Natural killer cell (primary cell): ENCODE measurements around the gene LCE1D. TPM values are rescaled to one million over a fixed set of nuclear protein-coding genes. Genes with fewer than 3 reads are reported as not detected.

Experiments used
- ATAC-seq, 3 donors: fragments of 150-1000 bp in 2 of 3; fragments of 200-7000 bp in 1 of 3; cut with Tn5 transposase; 1 replicate in 1 of 3; 2 replicates in 2 of 3; pipeline ENCODE4 v1.10.0; 2021; ENCODE audit warnings: mild to moderate bottlenecking in 2 of 3, moderate library complexity in 2 of 3
- DNase-seq, 2 donors: peaks; one replicate each; pipeline versions ENCODE4 v3.0.0 to v3.0.0-alpha.2; 2013 to 2021; ENCODE audit warnings: mixed read lengths in 1 of 2
- H3K27ac ChIP-seq: one replicate; pipeline ENCODE4 v1.5.1; 2013; ENCODE audit warnings: mild to moderate bottlenecking, low read length
- H3K27me3 ChIP-seq: one replicate; pipeline ENCODE4 v1.6.1; 2013; ENCODE audit warnings: low read length; ENCODE audit not compliant: control insufficient read depth, insufficient read depth
- H3K36me3 ChIP-seq: one replicate; pipeline ENCODE4 v1.6.1; 2013; ENCODE audit warnings: low read length; ENCODE audit not compliant: control insufficient read depth, insufficient read depth
- H3K4me1 ChIP-seq: one replicate; pipeline ENCODE4 v1.6.1; 2013; ENCODE audit warnings: low read length; ENCODE audit not compliant: control insufficient read depth, insufficient read depth
- H3K4me3 ChIP-seq: one replicate; pipeline ENCODE4 v1.5.1; 2013; ENCODE audit warnings: low read length
- H3K9me3 ChIP-seq: one replicate; pipeline ENCODE4 v1.6.1; 2013; ENCODE audit warnings: low read length; ENCODE audit not compliant: control insufficient read depth, insufficient read depth
- H3K27ac Mint-ChIP-seq, 2 donors: one replicate each; pipeline ENCODE4 v1.8.0; 2022; ENCODE audit warnings: mild to moderate bottlenecking in 2 of 2, mixed read lengths in 2 of 2, moderate library complexity in 1 of 2
- H3K27me3 Mint-ChIP-seq, 2 donors: one replicate each; pipeline ENCODE4 v1.8.0; 2022; ENCODE audit warnings: low read depth in 2 of 2, mixed read lengths in 2 of 2
- H3K36me3 Mint-ChIP-seq: one replicate; pipeline ENCODE4 v1.8.0; 2022; ENCODE audit warnings: mixed read lengths
- H3K4me1 Mint-ChIP-seq, 2 donors: one replicate each; pipeline ENCODE4 v1.8.0; 2022; ENCODE audit warnings: mixed read lengths in 2 of 2
- H3K4me3 Mint-ChIP-seq: one replicate; pipeline ENCODE4 v1.8.0; 2022; ENCODE audit warnings: mild to moderate bottlenecking, moderate library complexity, mixed read lengths
- H3K9me3 Mint-ChIP-seq, 2 donors: one replicate each; pipeline ENCODE4 v1.8.0; 2022; ENCODE audit warnings: mixed read lengths in 2 of 2
- CTCF ChIP-seq: fragments of 200-600 bp; IDR thresholded peaks from one replicate; pipeline ENCODE4 v1.8.0; 2022; ENCODE audit warnings: antibody characterized with exemption
- WGBS: methylation state at CpG from one replicate; pipeline ENCODE4 v1.1.7; 2013; ENCODE audit warnings: missing lambda C conversion rate; ENCODE audit not compliant: insufficient coverage; 5-methylcytosine and 5-hydroxymethylcytosine counted together
- intact Hi-C: fragments of 100-400 bp; cut with micrococcal nuclease; formaldehyde crosslinking; loops from one replicate; pipeline ENCODE4 v1.14.2; 2022
- total RNA-seq, 4 donors: library from RNA; stranded (reverse); fragments of 120-200 nt in 1 of 4; gene quantifications; one replicate each; pipeline versions ENCODE4 v1.2.3 to v1.2.4, GENCODE V29; 2013 to 2022

LCE1D gene
- total RNA-seq, 3 donors from 2014 or later (not counting 1 experiment from before 2014, with no cell fraction given) = not detected

DNA sequence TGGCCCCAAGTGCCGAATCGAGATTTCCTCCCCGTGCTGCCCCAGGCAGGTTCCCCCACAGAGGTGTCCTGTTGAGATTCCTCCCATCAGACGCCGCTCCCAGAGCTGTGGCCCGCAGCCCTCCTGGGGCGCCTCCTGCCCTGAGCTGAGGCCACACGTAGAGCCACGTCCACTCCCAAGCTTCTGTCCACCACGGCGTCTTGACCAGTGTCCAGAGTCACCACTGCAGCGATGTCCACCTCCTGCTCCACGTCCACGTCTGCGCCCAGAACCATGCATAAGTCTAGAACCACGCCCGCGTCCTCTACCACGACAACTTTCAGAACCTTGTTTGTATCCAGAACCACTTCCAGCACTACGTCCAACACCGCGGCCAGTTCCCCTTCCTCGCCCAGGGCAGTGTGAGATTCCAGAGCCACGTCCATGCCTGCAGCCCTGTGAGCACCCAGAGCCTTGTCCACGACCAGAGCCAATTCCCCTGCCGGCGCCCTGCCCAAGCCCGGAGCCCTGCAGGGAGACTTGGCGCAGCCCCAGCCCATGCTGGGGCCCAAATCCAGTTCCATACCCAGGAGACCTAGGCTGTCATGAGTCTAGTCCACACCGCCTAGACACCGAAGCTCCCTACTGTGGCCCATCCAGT, 35.9 kb upstream of the LCE1D start:
- Mint-ChIP-seq H3K27me3 (peaks cover 15 to 21% of the 10 kb centered on the region in 2 donors), H3K9me3 (no peaks in the 10 kb centered on the region), H3K4me1 (no peaks in the 10 kb centered on the region), H3K36me3 (no peaks in the 10 kb centered on the region), H3K4me3 (no peak overlapping the region), H3K27ac (no peak overlapping the region)
- ATAC-seq = no peak
- Histone ChIP-seq H3K27me3 (peaks cover 2% of the 10 kb centered on the region), H3K4me3 (no peak overlapping the region), H3K4me1 (no peaks in the 10 kb centered on the region), H3K36me3 (no peaks in the 10 kb centered on the region), H3K27ac (no peak overlapping the region), H3K9me3 (no peaks in the 10 kb centered on the region)
- no peak for TF ChIP-seq CTCF
- intact Hi-C loops = no loop called here
- WGBS = 90% methylated on average over 31 of the region's 31 CpGs
- no peak for DNase-seq

- Histone ChIP-seq H3K4me1 (no peaks in the 10 kb centered on the region), H3K27ac (no peak overlapping the region), H3K9me3 (no peaks in the 10 kb centered on the region), H3K4me3 (no peak overlapping the region), H3K27me3 (no peaks in the 10 kb centered on the region), H3K36me3 (no peaks in the 10 kb centered on the region)
- H3K4me3 Mint-ChIP-seq = no peak overlapping the region
- intact Hi-C loops = no loop called here
- no peak for DNase-seq
- H3K36me3 Mint-ChIP-seq = no peaks in the 10 kb centered on the region
- ATAC-seq = no peak
- H3K27me3 Mint-ChIP-seq = peaks cover 9 to 15% of the 10 kb centered on the region in 2 donors
- H3K27ac Mint-ChIP-seq = no peak overlapping the region
- no peak for TF ChIP-seq CTCF
- no peaks in the 10 kb centered on the region for H3K4me1 Mint-ChIP-seq
- WGBS = 86% methylated on average over 3 of the region's 3 CpGs
- no peaks in the 10 kb centered on the region for H3K9me3 Mint-ChIP-seq
Measured at GRCh38 chr1:152761609-152762213, 34.8 kb upstream of the LCE1D start.

DNA sequence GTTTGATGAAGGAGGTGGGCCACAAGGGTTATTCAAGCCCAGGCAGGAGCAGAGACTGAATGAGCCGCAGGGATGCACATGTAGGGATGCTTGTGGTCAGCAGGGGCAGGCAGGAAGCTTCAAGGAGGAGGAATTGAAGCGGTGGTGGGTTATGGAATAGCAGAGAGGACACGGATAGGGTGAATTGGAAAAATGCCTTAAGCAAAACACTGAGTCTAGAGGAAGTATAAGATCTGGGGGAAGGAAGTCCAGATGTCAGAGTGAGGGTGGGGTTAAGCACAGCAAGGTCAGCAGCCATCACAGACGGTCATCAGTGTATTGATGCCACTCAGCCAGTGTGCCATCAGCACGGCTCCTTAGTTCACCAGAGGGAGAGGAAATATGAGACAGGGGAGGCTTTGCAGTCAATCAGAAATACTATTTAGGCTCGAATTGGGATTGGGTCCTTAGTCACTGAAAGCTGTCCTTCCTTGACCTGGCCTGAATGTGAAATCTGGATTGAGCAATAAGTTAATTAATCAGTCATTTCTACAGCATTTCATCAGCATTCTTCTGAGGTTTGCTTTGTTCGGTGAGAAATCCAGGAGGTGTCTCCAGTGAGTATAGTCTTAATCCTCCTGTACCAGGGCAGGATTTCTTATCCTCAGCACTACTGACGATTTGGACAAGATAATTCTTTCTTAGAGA, 27.5 kb upstream of the LCE1D start:
- no peaks in the 10 kb centered on the region for H3K27me3 ChIP-seq
- no peak overlapping the region for H3K27ac ChIP-seq
- no peak overlapping the region for H3K4me3 ChIP-seq
- H3K9me3 Mint-ChIP-seq = no peaks in the 10 kb centered on the region
- H3K27ac Mint-ChIP-seq = no peak overlapping the region
- no peak for TF ChIP-seq CTCF
- no peaks in the 10 kb centered on the region for H3K9me3 ChIP-seq
- H3K27me3 Mint-ChIP-seq = peaks cover 6 to 25% of the 10 kb centered on the region in 2 donors
- H3K4me1 Mint-ChIP-seq = no peaks in the 10 kb centered on the region
- ATAC-seq = no peak
- intact Hi-C loops = no loop called here
- no peak overlapping the region for H3K4me3 Mint-ChIP-seq
- 66% methylated on average over 7 of the region's 8 CpGs for WGBS
- H3K36me3 ChIP-seq = no peaks in the 10 kb centered on the region
- no peaks in the 10 kb centered on the region for H3K4me1 ChIP-seq
- no peak for DNase-seq
- no peaks in the 10 kb centered on the region for H3K36me3 Mint-ChIP-seq
